Activated T-cell treated with anti-CD3 and anti-CD28 coated beads for 24 hours (primary cell): ENCODE data around the gene MSGN1.

Experiments
- DNase-seq: peaks from one replicate; pipeline ENCODE4 v3.0.0-alpha.2; 2020; ENCODE audit warnings: low read depth

The MSGN1 gene

DNA sequence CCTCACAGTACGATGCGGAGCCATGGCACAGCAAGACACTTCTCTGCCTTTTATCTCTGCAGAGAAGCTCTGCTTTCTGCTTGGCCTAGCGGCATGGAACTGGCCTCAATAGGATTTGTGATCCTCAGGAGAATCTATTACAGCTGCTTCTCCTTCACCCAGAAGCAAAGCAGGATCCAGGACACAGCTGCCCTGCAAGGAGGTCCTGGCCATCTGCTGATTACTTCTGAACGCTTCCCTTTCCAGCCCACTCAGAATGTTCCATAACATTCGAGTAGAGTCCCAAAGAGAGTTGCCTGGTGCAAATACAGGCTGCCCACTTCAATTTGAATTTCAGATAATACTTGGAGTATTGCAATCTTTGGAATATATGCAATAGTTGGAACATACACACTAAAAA, 33.0 kb downstream of the MSGN1 start:
- no peak for DNase-seq

DNA sequence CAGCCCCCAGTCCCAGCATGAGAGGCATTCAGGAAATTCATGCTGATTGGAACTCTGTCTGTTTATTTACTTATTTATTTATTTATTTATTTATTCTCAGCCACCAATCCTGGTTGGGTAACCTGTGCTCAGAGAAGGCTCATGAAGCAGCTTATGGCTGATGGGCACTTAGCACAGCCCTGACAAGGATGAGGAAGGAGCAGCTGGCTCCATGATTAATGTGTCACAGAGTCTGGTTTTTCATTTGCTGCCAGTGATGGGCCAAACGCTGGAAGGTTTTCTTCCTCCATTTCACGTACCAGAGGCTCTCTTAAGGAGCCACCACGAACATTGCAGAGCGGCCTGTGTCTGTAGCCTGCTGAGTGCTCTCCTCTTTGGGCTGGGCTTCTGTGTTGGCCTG, 33.9 kb downstream of the MSGN1 start:
- no peak for DNase-seq

DNA sequence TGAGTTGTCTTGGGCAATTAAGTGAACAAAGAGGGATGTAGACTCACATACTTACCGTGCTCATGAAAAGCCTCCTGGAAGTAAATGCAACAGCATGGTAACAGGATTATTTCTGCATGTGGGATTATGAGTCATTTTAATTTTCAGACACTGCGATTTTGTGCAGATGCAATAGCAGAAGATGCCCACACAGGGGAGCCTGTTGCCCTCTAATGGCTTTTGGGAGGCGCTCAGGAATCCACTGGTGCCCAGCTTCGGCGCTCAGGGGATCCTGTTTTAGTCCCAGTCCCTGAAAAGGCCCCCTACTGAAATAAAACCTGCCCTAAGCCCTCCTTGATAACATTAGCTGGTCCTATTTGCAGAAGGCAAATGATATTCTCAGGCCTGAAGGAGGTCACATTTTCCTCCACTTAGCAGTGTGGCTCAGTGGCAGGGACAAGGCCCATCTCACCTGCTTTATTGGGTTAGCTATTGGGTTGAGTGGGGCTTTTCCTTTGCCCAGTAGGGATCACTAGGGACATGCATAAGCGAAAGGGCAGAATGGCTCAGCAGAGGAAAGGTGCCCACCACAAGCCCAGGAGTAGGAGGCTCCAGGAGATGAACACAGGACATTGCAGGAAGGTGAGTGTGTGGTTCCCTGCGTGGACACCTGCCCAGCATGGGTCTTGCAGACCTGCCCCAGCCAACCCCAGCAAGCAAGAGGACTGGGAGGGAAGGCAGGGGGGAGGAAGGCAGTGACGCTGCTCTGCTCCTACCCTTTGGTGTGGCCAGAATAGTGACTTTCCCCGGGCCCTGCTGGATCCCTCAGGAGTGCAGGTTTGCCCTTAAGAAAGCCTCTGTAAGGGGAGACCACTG, 35.7 kb downstream of the MSGN1 start:
- DNase-seq, result peak; percentile 7

DNA sequence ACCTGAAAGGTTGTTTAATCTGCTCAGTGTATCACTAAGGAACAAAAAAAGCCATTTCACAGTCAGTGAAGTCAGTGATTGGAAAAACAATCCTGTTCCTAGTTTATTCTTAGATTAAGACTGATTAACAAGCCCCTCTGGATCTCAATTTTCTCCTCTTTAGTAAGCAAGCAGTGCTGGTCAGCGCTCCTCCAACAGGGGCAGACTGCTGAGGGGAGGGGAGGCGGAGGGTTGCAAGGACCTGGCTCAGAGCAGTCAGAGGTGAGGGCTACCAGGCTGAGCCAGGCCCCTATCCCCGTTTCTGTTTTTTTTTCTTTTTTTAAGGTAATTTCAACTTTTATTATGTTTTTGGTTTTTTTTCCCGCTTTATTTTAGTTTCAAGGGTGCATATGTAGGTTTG, 37.5 kb downstream of the MSGN1 start:
- no peak for DNase-seq

DNA sequence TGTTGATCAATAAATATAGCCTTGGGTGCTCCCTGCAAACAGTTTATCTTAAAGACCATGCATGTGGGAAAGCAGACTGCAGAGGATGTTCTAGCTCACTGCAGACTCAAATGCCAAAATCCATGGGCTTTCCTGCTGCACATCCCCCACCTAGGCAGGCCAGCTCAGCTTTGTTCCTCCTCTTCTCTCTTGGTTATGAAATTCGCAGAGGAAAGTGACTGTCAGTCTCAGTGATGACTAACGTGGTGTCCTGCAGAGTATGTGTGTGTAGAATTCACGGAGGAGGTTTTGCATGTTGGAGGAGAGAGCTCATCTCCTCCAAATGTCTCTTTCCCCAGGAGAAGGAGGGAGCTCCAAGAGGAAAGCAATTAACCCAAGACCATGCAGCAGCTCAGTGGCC, 40.8 kb downstream of the MSGN1 start:
- DNase-seq, result no peak

DNA sequence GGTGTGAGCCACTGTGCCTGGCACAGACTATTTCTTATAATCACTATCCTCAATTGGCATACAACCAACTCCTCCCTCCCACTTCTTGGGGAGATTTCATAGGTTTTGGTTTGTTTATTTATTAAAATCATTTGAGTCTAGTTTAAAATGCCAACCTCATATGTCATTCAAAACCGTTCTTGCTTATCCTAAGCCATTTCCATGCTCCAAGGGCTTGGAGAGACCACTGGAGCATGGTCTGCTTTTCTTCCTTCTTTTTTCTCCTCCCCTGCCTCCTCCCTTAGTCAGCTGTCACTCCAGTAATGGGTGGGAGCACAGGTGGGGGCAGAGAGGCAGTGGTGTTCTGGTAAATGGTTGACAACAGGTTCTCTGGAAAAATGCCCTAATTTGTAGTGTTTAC, 41.8 kb downstream of the MSGN1 start:
- DNase-seq, result no peak

DNA sequence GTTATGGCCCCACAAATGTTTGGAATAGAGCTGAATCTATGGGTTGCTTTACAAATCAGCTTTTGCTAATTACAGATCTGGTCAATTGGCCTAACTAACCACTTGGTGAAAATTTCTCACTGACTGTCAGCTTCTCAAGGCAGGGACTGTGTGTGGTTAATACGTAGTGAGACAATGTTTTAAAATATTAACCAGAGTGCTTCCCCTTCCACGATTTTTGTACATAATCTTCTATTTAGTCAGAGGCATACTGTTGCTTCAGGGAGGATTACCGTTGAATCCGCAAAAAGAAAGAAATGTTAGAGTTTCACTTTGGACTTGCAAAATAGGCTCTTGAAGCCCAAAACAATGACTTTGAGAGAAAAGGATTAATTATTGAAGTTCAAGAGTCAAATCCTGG, 47.3 kb downstream of the MSGN1 start:
- no peak for DNase-seq

DNA sequence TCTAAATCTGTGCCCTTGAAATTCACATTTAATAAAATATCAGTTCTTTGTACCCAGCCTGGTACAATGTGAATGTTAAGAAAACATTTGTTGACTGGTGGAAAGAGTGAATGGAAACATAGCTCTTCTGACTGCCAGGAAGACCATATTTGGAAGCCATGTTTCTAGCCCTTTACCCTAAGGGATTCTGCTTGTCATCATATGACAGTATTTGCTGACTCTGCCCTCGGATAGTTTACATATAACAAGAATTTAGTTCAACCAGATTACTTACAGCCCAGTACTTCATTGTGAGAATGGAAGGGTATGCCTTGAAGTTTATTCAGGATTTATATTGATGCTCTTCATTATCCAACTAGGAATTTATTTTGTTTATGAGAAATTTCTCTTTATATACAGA, 48.4 kb downstream of the MSGN1 start:
- DNase-seq, result no peak

DNA sequence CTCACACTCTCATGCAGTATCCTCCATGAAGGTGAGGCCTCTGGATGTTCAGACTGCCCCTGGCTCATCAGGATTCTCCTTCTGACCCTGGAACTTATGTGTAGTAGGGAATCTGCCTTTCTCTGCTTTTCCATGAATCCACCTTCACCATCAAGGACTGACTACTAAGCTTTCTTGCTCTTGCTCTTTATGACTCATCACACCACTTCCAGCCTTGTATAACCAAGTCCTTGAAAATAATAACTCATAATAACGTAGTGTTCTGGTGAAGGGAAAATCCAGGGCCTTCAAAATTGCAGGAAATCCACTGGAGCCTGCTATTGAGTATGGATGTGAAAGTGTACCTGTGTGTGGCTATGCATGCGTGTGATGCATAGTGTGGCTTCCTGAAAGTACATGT, 50.9 kb downstream of the MSGN1 start:
- DNase-seq, result no peak
